HG03521 (cell line): ENCODE data around the gene PRSS57.
"Not testable (repeated sequence)": the region's sequence is repeated elsewhere in the genome, so short reads cannot be mapped to it uniquely, and the experiment has no call there.

Experiments used
- ATAC-seq: cut with Tn5 transposase; IDR thresholded peaks from one replicate; pipeline ENCODE4 v1.9.1; 2021; ENCODE audit warnings: mild to moderate bottlenecking, moderate library complexity; ENCODE audit not compliant: unreplicated experiment

Gene PRSS57

DNA sequence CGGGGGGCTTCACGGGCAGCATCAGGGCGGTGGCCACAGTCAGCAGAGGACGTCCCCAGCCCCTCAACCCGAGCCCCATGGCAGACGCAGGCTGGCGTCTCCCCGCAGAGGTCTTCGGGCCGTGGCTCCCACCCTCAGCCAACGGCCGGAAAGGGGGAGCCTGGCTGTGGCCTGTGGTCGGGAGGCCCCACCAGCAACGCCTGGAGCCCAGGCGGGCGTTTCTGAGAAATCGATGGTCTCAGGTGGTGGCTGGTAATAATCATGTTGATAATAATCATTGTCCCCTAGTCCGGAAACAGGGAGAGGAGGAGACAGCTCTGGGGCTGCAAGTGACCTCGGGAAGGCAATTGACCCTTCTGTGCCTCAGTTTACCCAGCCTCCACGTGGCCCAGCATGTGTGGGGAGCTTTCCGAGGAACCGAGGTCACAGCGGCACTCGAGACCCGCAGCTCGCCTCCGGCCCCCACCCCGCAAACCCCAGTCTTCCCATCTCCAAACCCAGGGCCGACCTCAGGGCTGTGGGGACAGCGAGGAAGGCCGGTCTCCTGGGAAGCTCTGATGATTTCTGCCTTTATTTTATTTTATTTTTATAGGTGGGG is at the start of gene PRSS57:
TSS of gene PRSS57 (minus strand) at position 101 of the 598 bp plus-strand sequence. CDS start at position 79, 22 bp downstream.
- no peak for ATAC-seq

GRCh38 chr19:743168-743687 is 48.0 kb upstream of the PRSS57 start:
- ATAC-seq, result no peak

GRCh38 chr19:742540-743075 is 47.4 kb upstream of the PRSS57 start:
- no peak for ATAC-seq

GRCh38 chr19:741506-742131 is 46.4 kb upstream of the PRSS57 start:
- no peak for ATAC-seq

DNA sequence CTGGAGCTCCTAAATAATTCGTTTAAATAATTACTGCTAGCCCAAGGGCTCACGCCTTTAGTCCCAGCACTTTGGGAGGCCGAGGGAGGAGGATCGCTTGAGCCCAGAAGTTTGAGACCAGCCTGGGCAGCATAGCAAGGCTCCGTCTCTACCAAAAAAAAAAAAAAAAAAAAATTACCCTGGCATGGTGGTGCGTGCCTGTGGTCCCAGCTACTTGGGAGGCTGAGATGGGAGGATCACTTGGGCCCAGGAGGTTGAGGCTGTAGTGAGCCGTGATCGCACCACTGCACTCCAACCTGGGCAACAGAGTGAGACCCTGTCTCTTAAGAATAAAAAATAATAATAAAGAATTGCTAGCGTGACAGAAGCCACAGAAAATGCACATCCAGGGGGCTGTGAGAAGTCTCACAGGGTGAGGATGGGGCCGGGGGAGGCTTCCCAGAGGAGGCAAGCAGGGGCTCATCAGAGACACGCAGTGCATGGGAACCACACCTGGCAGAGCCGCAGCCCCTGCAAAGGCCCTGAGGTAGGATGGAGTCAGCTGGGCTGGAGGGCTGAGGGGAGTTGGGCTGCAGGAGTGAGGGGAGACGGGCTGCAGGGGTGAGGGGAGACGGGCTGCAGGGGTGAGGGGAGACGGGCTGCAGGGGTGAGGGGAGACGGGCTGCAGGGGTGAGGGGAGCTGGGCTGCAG is 45.7 kb upstream of the PRSS57 start:
- not testable (repeated sequence) for ATAC-seq

DNA sequence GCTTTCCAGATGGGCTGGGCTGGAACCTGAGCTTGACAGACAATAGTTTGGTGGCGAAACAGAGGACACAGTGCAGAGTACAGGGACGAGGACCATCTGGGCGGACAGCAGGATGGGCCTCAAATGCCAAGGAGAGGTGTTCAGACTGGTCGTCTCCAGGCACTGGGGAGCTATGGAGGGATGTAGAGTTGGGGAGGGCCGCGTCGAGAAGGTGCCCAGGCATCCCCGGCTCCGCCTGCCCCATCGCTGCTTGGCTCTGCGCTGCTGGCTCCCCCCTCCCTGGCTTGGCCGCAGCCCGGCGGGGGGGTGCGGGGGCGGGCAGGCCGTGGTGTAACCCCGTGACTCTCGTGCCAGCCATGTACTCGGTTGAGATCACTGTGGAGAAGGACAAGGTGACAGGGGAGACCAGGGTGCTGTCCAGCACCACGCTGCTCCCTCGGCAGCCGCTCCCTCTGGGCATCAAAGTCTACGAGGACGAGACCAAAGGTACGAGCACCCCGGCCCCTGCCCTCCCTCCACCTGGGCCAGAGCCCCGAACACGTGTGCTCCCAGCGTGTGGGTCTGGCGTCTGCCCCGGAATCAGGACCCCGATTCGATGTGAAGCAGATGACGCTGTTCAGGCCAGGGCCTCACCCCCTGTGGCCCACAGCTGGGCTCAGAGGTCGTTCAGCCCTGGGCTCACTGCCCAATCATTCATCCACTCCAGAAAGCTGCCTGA is 44.9 kb upstream of the PRSS57 start:
- no peak for ATAC-seq

GRCh38 chr19:738509-739128 is 43.4 kb upstream of the PRSS57 start:
- no peak for ATAC-seq

DNA sequence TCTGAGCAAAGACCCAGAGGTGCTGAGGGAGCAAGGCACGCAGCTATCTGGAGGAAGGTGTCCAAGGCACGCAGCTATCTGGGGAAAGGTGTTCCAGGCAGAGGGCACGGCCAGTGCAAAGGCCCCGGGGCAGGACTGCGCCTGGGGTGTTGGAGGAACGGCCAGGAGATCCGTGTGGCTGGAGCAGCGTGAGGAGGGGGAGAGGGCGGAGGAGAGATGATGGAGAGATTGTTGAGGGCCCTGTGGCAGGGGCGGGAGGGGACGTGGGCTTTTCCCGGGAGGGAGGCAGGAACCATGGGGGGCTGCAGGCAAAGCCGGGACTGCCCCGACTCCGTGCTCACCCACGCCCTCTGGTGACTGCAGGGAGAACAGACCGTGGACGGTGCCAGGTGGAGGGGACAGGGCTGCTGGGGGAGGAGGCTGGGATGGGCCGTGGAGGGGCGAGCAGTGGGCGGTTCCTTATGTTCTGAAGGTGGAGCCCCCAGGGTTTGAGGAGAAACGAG is 42.4 kb upstream of the PRSS57 start:
- ATAC-seq, result no peak

- no peak for ATAC-seq
Measured at GRCh38 chr19:736125-736524, 40.9 kb upstream of the PRSS57 start.

DNA sequence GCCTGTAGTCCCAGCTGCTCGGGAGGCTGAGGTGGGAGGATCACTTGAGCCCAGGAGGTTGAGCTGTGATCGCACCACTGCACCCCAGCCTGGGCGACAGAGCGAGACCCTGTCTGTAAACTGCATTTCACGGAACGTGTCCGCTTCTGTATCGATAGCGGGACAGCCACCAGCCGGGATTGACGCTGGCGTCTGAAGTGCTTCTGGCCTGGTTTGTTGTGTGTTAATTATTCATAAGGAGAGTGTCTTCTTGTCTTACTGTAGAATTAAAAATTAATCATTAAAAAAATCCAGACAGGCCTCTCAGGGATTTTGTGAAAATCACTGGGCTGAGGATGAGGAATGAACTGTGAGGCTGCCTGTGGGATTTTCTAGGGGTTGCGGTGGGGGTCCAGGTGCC is 39.5 kb upstream of the PRSS57 start:
- no peak for ATAC-seq

DNA sequence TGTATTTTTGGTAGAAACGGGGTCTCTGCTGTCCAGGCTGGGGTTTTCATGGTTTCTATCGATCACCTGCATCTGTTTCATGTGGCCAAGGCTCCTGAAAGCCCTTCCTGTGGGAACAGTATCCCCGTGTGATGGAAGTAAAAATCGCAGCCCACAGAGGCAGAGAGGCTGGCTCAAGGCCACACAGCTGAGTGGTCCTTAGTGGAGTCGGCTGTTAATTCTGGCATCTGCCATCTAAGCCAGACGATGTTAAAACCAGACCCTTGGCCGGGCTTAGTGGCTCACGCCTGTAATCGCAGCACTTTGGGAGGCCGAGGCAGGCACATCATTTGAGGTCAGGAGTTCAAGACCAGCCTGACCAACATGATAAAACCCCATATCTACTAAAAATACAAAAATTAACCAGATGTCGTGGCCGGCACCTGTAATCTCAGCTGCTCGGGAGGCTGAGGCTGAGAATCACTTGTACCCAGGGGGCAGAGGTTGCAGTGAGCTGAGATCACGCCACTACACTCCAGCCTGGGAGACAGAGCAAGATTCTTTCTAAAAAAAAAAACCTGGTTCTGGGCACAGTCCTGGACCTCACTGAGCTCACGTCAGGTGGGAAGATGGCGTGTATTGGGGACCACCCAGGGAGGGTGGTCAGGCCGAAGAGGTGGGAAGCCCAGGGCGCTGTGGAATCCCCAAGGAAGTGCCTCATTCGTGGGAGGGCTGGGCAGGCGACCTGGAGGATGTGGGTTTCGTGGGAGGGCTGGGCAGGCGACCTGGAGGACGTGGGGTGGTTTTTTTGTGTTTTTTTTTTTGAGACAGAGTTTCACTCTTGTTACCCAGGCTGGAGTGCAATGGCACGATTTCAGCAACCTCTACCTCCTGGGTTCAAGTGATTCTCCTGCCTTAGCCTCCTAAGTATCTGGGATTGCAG is 37.2 kb upstream of the PRSS57 start:
- ATAC-seq, result no peak

GRCh38 chr19:731000-731399 is 35.7 kb upstream of the PRSS57 start:
- ATAC-seq, result no peak

DNA sequence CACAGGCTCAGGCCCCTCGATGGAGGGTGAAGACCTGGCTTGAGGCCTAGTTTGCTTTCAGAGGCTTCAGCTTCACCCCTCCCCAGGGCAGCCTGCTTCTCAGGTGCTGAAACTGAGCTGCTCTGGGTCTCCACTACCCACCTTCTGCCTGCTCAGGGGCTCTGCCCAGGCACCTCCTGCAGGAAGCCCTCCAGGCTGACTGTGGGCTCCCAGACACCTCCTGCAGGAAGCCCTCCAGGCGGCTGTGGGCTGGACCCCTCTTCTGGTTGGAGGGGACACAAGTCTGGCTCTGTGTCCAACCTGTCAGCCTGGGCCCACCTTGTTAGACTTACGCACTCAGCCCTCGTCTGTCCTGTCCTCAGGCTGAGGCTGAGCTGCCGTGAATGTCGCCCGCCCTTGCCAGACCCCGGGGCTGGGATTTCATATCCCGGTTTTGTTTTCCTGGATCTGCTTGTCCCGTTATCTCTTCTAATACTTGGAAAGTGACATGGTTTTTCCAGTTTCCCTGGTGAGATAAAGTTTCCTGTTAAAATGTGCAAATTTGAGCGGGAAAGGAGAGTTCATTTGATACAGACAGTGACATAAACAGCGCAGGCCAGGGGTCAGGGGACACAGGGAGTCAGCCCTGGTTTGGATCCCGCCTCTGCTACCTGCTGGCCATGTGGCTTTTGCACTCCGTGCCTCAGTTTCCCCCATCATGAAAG is 34.9 kb upstream of the PRSS57 start:
- ATAC-seq, result no peak

- not testable (repeated sequence) for ATAC-seq
Measured at GRCh38 chr19:729564-729963, 34.3 kb upstream of the PRSS57 start.

DNA sequence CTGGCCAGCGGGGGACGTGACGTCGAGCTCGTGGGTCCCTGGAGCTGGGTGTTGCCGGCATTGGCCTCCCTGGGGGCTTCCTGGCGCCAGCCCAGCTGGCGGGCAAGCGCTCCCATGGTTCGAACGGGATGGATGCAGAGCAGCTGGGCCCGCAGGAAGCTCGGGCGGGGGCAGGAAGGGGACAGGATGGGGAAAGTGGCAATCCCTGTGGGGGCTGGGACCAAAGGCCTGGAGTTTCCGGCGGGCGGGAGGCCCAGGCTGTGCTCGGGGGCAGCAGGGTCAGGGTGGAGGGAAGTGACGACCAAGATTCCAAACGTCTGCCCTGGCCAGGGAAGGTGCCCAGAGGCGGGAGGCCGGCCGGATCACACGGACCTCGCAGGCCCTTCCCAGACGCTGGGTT is 32.8 kb upstream of the PRSS57 start:
- ATAC-seq, result no peak

DNA sequence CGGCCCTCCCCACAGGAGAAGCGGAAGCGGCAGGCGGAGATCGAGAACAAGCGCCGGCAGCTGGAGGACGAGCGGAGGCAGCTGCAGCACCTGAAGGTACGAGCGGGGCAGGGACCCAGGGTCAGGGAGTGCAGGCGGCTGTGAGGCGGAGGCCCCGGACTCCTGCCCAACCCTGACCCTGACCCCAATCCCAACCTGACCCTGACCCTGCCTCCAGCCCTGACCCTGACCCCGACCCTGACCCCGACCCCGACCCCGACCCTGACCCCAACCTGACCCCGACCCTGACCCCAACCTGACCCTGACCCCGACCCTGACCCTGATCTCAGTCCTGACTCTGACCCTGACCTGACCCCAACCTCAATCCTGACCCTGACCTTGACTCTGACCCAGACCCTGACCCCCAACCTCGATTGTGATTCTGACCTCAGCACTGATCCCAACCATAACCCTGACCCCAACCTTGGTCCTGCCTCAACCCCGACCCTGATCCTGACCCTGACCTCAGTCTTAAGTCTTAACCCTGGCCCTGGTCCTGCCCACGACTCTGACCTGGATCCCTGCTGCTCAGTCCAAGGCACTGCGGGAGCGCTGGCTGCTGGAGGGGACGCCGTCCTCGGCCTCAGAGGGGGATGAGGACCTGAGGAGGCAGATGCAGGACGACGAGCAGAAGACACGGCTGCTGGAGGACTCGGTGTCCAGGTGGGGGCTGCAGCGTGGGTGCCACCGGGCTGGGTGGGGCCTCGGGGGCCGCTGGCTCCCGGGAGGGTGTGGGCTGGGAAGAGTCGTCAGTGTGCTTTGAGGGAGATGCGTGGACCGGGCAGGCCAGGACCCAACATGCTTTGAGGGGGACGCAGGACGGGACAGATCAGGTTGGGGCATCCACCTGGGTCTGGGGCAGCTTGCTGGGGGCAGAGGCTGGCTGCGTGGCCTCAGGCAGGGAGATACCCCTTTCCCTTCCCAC is 32.0 kb upstream of the PRSS57 start:
- no peak for ATAC-seq

DNA sequence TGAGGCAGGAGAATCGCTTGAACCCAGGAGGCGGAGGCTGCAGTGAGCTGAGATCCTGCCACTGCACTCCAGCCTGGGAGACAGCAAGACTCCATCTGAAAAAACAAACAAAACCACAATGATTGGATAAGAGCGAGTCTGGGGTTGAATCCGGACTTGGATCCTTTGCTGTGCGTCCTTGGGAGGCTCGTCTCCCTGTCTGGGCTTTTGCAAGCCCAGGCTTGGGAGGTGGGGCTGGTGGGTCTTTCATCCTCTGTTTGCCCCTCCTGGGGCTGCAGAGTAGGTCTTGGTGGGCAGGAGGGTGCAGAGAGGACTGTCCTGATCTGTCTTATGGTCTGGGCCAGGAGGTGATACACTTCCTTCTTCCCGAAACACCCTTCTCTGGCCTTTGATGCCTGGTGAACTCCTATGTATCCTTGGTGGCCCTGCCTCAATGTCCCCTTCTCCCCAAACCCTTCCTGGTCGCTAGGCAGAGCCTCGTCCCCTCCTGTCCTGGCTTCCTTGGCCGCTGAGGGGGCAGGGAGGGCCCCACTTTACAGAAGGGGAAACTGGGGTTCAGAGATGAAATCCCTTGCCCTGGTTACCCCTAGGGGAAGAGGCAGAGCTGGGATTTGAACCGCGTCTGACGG is 30.3 kb upstream of the PRSS57 start:
- no peak for ATAC-seq
